Stomach (tissue), 9 donors: Measurements from ENCODE around the gene CPLX1. TPM values are rescaled to one million over a fixed set of nuclear protein-coding genes. Genes with fewer than 3 reads are reported as not detected.

ENCODE experiments used
- DNase-seq, 2 donors: peaks; one replicate each; pipeline versions ENCODE4 v3.0.0 to v3.0.0-alpha.2; 2013 to 2019
- H3K27ac ChIP-seq, 5 donors: fragments of 200-600 bp in 4 of 5; sonication (generic) in 4 of 5; one replicate each; pipeline ENCODE4 v1.5.1; 2013 to 2019; ENCODE audit warnings: mild to moderate bottlenecking in 1 of 5, moderate library complexity in 1 of 5
- H3K27me3 ChIP-seq, 3 donors: fragments of 200-600 bp; sonication (generic); one replicate each; pipeline ENCODE4 v1.5.1; 2017 to 2019; ENCODE audit warnings: mixed run types in 1 of 3
- H3K36me3 ChIP-seq, 4 donors: fragments of 200-600 bp; sonication (generic); 1 replicate in 3 of 4; 2 replicates in 1 of 4; pipeline ENCODE4 v1.5.1; 2016 to 2019
- H3K4me1 ChIP-seq, 4 donors: fragments of 200-600 bp; sonication (generic); one replicate each; pipeline ENCODE4 v1.5.1; 2016 to 2019
- H3K4me3 ChIP-seq, 4 donors: fragments of 200-600 bp; sonication (generic) in 3 of 4; one replicate each; pipeline ENCODE4 v1.5.1; 2016 to 2019; ENCODE audit warnings: mild to moderate bottlenecking in 1 of 4
- H3K9me3 ChIP-seq, 4 donors: fragments of 200-600 bp; sonication (generic); one replicate each; pipeline ENCODE4 v1.5.1; 2016 to 2019
- CTCF ChIP-seq, 7 experiments: fragments of 450-650 bp in 4 of 7; fragments of 200-600 bp in 3 of 7; sonication (generic) in 3 of 7; IDR thresholded peaks; one replicate each; pipeline ENCODE4 v1.5.1; 2016 to 2019; ENCODE audit warnings: antibody characterized with exemption in 7 of 7, control low read depth in 2 of 7, mild to moderate bottlenecking in 1 of 7
- EP300 ChIP-seq: sonication (generic); formaldehyde crosslinking; IDR thresholded peaks from one replicate; pipeline ENCODE4 v1.6.1; 2017; ENCODE audit warnings: antibody characterized with exemption
- POLR2A ChIP-seq, 4 donors: fragments of 450-650 bp; IDR thresholded peaks; one replicate each; pipeline ENCODE4 v1.6.1; 2016; ENCODE audit warnings: antibody characterized with exemption in 4 of 4, control low read depth in 2 of 4, mild to moderate bottlenecking in 1 of 4, moderate library complexity in 1 of 4
- POLR2AphosphoS5 ChIP-seq, 3 donors: sonication (generic); formaldehyde crosslinking; IDR thresholded peaks; one replicate each; pipeline ENCODE4 v1.6.1; 2016; ENCODE audit warnings: antibody characterized with exemption in 3 of 3
- WGBS, 5 donors: extraction: QIAGEN DNeasy Blood & Tissue Kit in 3 of 5; methylation state at CpG; one replicate each; pipeline versions ENCODE4 v1.1.5 to v1.1.7; 2013 to 2018; 5-methylcytosine and 5-hydroxymethylcytosine counted together
- intact Hi-C: fragments of 100-400 bp; cut with DNase I; formaldehyde crosslinking; loops from one replicate; pipeline ENCODE4 v1.15.1; 2023; ENCODE audit warnings: low total_unique reads
- polyA plus RNA-seq, 3 donors: library from polyadenylated mRNA; stranded (reverse); fragments of 200-250 nt; gene quantifications; one replicate each; pipeline ENCODE4 v1.2.3, GENCODE V29; 2013
- total RNA-seq, 5 donors: library from RNA; depleted of rRNA; stranded (reverse); fragments of >200 nt; gene quantifications; one replicate each; pipeline versions ENCODE4 v1.1.0 to v1.2.3, GENCODE V29; 2014 to 2016
- donor health status: healthy with polysubstance abuse.
- donor health status: Bipolar disorder and iron deficiency.
- donor health status: healthy.

CPLX1 gene
- total and polyA plus RNA-seq, 8 donors = 0.37 to 2.9 (median 1.9) TPM; not detected in 3

GRCh38 chr4:820230-821172, 5.4 kb downstream of the CPLX1 start:
- peaks cover 7 to 22% (median 11%) of the 10 kb centered on the region in 4 donors for H3K4me1 ChIP-seq
- DNase-seq = no peak
- TF ChIP-seq EP300 = no peak
- no peak for TF ChIP-seq POLR2A (IDR thresholded peaks at IDR 0.05)
- no peak for TF ChIP-seq CTCF (IDR thresholded peaks at IDR 0.05)
- no peak for TF ChIP-seq POLR2AphosphoS5 (IDR thresholded peaks at IDR 0.05)
- peaks cover 17 to 81% (median 45%) of the 10 kb centered on the region in 3 donors for H3K27me3 ChIP-seq
- H3K27ac ChIP-seq = no peak overlapping the region
- 78 to 86% (median 84%) methylated on average over 21 to 24 of the region's 24 CpGs for WGBS, 5 donors
- intact Hi-C loops = no loop called here
- H3K36me3 ChIP-seq = no peaks in the 10 kb centered on the region
- no peak overlapping the region for H3K4me3 ChIP-seq
- H3K9me3 ChIP-seq = peaks cover 0 to 8% (median 4%) of the 10 kb centered on the region in 4 donors

DNA sequence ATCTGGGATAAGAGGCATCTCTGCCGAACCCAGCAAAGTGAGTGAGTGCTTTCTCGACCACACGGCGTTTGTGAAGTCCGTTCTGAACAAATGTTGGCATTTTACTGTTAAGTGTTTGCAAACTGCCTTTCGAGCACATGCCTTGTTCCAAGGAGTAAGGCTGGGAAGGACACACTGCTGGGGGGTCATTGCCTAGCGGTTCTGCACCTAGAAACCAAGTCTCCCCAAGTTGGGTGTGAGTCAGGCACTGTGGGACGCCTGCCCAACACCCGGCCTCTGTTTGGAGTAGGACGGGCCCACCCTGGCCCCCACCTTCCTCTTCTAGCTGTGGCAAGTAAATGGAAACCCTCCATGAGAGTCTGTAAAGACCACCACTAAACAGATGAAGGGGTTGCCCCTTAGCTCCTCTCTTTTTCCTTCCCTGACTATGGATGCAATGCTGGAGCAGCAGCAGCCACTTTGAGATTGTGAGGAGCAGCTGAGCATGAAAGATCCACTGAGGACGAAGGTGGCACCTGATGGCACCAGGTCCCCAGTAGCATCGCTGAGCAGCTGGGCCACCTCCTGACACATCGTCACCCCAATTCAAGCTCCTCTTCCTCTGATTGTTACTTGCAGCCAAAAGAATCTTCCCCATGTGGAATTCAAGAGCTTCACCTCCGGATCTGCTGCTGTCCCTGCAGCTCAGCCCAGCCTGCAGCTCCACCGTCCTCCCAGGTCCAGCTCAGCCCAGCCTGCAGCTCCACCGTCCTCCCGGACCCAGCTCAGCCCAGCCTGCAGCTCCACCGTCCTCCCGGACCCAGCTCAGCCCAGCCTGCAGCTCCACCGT, 6.3 kb downstream of the CPLX1 start:
- Histone ChIP-seq H3K27ac (no peak overlapping the region), H3K4me1 (peaks cover 0 to 22% (median 3%) of the 10 kb centered on the region in 4 donors), H3K27me3 (peaks cover 9 to 80% (median 36%) of the 10 kb centered on the region in 3 donors), H3K36me3 (no peaks in the 10 kb centered on the region), H3K4me3 (no peak overlapping the region), H3K9me3 (peaks cover 0 to 8% (median 4%) of the 10 kb centered on the region in 4 donors)
- no peak for DNase-seq
- WGBS, 5 donors = 77 to 82% (median 80%) methylated on average over 16 to 20 of the region's 20 CpGs
- intact Hi-C loops = no loop called here
- TF ChIP-seq CTCF (IDR thresholded peaks at IDR 0.05) (no peak), EP300 (no peak), POLR2A (IDR thresholded peaks at IDR 0.05) (no peak), POLR2AphosphoS5 (IDR thresholded peaks at IDR 0.05) (no peak)

- Histone ChIP-seq H3K4me1 (peaks cover 0 to 22% (median 2%) of the 10 kb centered on the region in 4 donors), H3K27ac (no peak overlapping the region), H3K4me3 (no peak overlapping the region), H3K9me3 (peaks cover 0 to 8% (median 4%) of the 10 kb centered on the region in 4 donors), H3K36me3 (no peaks in the 10 kb centered on the region), H3K27me3 (peaks cover 0 to 80% (median 23%) of the 10 kb centered on the region in 3 donors)
- no peak for DNase-seq
- intact Hi-C loops = no loop called here
- WGBS, 5 donors = 81 to 86% (median 83%) methylated on average over 36 to 42 of the region's 42 CpGs
- TF ChIP-seq POLR2AphosphoS5 (IDR thresholded peaks at IDR 0.05) (no peak), EP300 (no peak), POLR2A (IDR thresholded peaks at IDR 0.05) (no peak), CTCF (IDR thresholded peaks at IDR 0.05) (no peak)
Observed at GRCh38 chr4:818106-818921, 7.6 kb downstream of the CPLX1 start.
